Skeletal muscle satellite cell (primary cell): ENCODE results near the gene ATG3.
"Not testable (repeated sequence)": the region's sequence is repeated elsewhere in the genome, so short reads cannot be mapped to it uniquely, and the experiment has no call there.

Experiments
- H3K27me3 ChIP-seq: 2 replicates; pipeline ENCODE4 v1.7.0; 2013; ENCODE audit warnings: low read length; ENCODE audit not compliant: control insufficient read depth, insufficient read depth
- H3K36me3 ChIP-seq: 2 replicates; pipeline ENCODE4 v1.7.0; 2013; ENCODE audit warnings: mild to moderate bottlenecking, control low read depth, low read length; ENCODE audit not compliant: insufficient read depth
- H3K4me1 ChIP-seq: 2 replicates; pipeline ENCODE4 v1.7.0; 2013; ENCODE audit warnings: low read length; ENCODE audit not compliant: control insufficient read depth, insufficient read depth
- H3K4me2 ChIP-seq: 2 replicates; pipeline ENCODE4 v1.7.0; 2013; ENCODE audit warnings: mild to moderate bottlenecking, low read length
- H3K4me3 ChIP-seq: 2 replicates; pipeline ENCODE4 v1.7.0; 2013; ENCODE audit warnings: low read length
- H3K9ac ChIP-seq: 2 replicates; pipeline ENCODE4 v1.7.0; 2013; ENCODE audit warnings: mild to moderate bottlenecking, low read depth, low read length, moderate library complexity
- H3K9me3 ChIP-seq: replicated peaks from 2 replicates; pipeline ENCODE4 v1.7.0; 2013; ENCODE audit warnings: mild to moderate bottlenecking, control low read depth, low read length

Gene ATG3

GRCh38 chr3:112496366-112497067 is 65.2 kb downstream of the ATG3 start:
- H3K4me1 ChIP-seq = no peaks in the 10 kb centered on the region
- no peak overlapping the region for H3K4me3 ChIP-seq
- no peak overlapping the region for H3K4me2 ChIP-seq
- no peaks in the 10 kb centered on the region for H3K27me3 ChIP-seq
- H3K9ac ChIP-seq = no peak overlapping the region
- no peaks in the 10 kb centered on the region for H3K36me3 ChIP-seq
- H3K9me3 ChIP-seq = no peaks in the 10 kb centered on the region

GRCh38 chr3:112494448-112494767 is 67.4 kb downstream of the ATG3 start:
- not testable (repeated sequence) for H3K9ac ChIP-seq, H3K9me3 ChIP-seq, H3K36me3 ChIP-seq, H3K4me1 ChIP-seq, H3K27me3 ChIP-seq, H3K4me2 ChIP-seq, H3K4me3 ChIP-seq

GRCh38 chr3:112492124-112492523 is 69.6 kb downstream of the ATG3 start:
- Histone ChIP-seq H3K4me1 (no peaks in the 10 kb centered on the region), H3K36me3 (no peaks in the 10 kb centered on the region), H3K4me2 (no peak overlapping the region), H3K4me3 (no peak overlapping the region), H3K27me3 (no peaks in the 10 kb centered on the region), H3K9me3 (no peaks in the 10 kb centered on the region), H3K9ac (no peak overlapping the region)

GRCh38 chr3:112491373-112491772 is 70.4 kb downstream of the ATG3 start:
- Histone ChIP-seq H3K4me2 (no peak overlapping the region), H3K36me3 (no peaks in the 10 kb centered on the region), H3K4me1 (no peaks in the 10 kb centered on the region), H3K27me3 (no peaks in the 10 kb centered on the region), H3K9me3 (no peaks in the 10 kb centered on the region), H3K4me3 (no peak overlapping the region), H3K9ac (no peak overlapping the region)

- Histone ChIP-seq H3K36me3 (no peaks in the 10 kb centered on the region), H3K4me3 (no peak overlapping the region)
Measured at GRCh38 chr3:112489674-112490479, 71.9 kb downstream of the ATG3 start.

GRCh38 chr3:112486811-112487505 is 74.8 kb downstream of the ATG3 start:
- no peak overlapping the region for H3K4me2 ChIP-seq
- no peaks in the 10 kb centered on the region for H3K36me3 ChIP-seq
- H3K9me3 ChIP-seq = no peaks in the 10 kb centered on the region
- H3K4me1 ChIP-seq = no peaks in the 10 kb centered on the region
- H3K9ac ChIP-seq = no peak overlapping the region
- H3K27me3 ChIP-seq = no peaks in the 10 kb centered on the region
- H3K4me3 ChIP-seq = no peak overlapping the region

More at GRCh38 chr3:112489674-112490479, 71.9 kb downstream of the ATG3 start:
- no peak overlapping the region for H3K4me2 ChIP-seq
- no peaks in the 10 kb centered on the region for H3K4me1 ChIP-seq
- H3K9me3 ChIP-seq = no peaks in the 10 kb centered on the region
- no peak overlapping the region for H3K9ac ChIP-seq
- no peaks in the 10 kb centered on the region for H3K27me3 ChIP-seq

GRCh38 chr3:112484352-112484751 is 77.4 kb downstream of the ATG3 start:
- no peak overlapping the region for H3K4me2 ChIP-seq
- H3K36me3 ChIP-seq = no peaks in the 10 kb centered on the region
- H3K9ac ChIP-seq = no peak overlapping the region
- no peaks in the 10 kb centered on the region for H3K4me1 ChIP-seq
- H3K27me3 ChIP-seq = no peaks in the 10 kb centered on the region
- no peak overlapping the region for H3K4me3 ChIP-seq
- no peaks in the 10 kb centered on the region for H3K9me3 ChIP-seq

GRCh38 chr3:112482675-112483074 is 79.1 kb downstream of the ATG3 start:
- no peaks in the 10 kb centered on the region for H3K9me3 ChIP-seq
- H3K4me1 ChIP-seq = no peaks in the 10 kb centered on the region
- no peaks in the 10 kb centered on the region for H3K36me3 ChIP-seq
- no peak overlapping the region for H3K9ac ChIP-seq
- no peak overlapping the region for H3K4me2 ChIP-seq
- H3K27me3 ChIP-seq = no peaks in the 10 kb centered on the region
- no peak overlapping the region for H3K4me3 ChIP-seq
